IMR-90 (cell line): Measurements from ENCODE around the gene ARPC5. TPM values are rescaled to one million over a fixed set of nuclear protein-coding genes. Genes with fewer than 3 reads are reported as not detected.

ENCODE experiments used
- ATAC-seq: fragments of 200-7000 bp; cut with Tn5 transposase; 2 replicates; pipeline ENCODE4 v1.9.1; 2020; ENCODE audit warnings: low read depth, mild to moderate bottlenecking, moderate library complexity
- BruUV-seq: library from RNA; stranded (reverse); fragments of 400-500 nt; replicated peaks from 2 replicates; lab custom pipeline; 2021; lab: Mats Ljungman, UMichigan
- CTCF ChIA-PET: fragments of 300-600 bp; formaldehyde crosslinking; extraction: SDS; loops from one replicate; lab custom pipeline; 2021; ENCODE audit warnings: antibody characterized with exemption; lab: Yijun Ruan, JAX
- POLR2A ChIA-PET: fragments of 300-600 bp; sonication (Branson Sonifier 250); formaldehyde crosslinking; loops from one replicate; lab custom pipeline; 2022; ENCODE audit warnings: antibody characterized with exemption; ENCODE audit not compliant: unreplicated experiment; lab: Charles Lee
- DNase-seq: peaks from one replicate; pipeline ENCODE4 v3.0.0; 2013
- H2AFZ ChIP-seq: replicated peaks from 2 replicates; pipeline ENCODE3; 2013; ENCODE audit warnings: low read length, mild to moderate bottlenecking; ENCODE audit not compliant: poor library complexity
- H2AK5ac ChIP-seq: 2 replicates; pipeline ENCODE4 v1.6.1; 2013; ENCODE audit warnings: low read depth, low read length, inconsistent platforms
- H2AK9ac ChIP-seq: replicated peaks from 2 replicates; pipeline ENCODE3; 2013; ENCODE audit warnings: mild to moderate bottlenecking, low read depth, low read length, moderate library complexity; ENCODE audit not compliant: poor library complexity
- H2BK120ac ChIP-seq: 2 replicates; pipeline ENCODE4 v1.6.1; 2013; ENCODE audit warnings: low read depth, low read length, inconsistent platforms
- H2BK15ac ChIP-seq: 3 replicates; pipeline ENCODE4 v1.6.1; 2013; ENCODE audit warnings: low read depth, low read length, inconsistent platforms
- H2BK20ac ChIP-seq: 2 replicates; pipeline ENCODE4 v1.6.1; 2013; ENCODE audit warnings: low read depth, mild to moderate bottlenecking, inconsistent platforms, low read length, moderate library complexity
- H2BK5ac ChIP-seq: 2 replicates; pipeline ENCODE4 v1.6.1; 2013; ENCODE audit warnings: mild to moderate bottlenecking, low read depth, low read length, inconsistent platforms; ENCODE audit not compliant: poor library complexity, severe bottlenecking
- H3K14ac ChIP-seq: replicated peaks from 2 replicates; pipeline ENCODE4 v1.6.1; 2013; ENCODE audit warnings: low read depth, low read length, inconsistent platforms
- H3K18ac ChIP-seq: 2 replicates; pipeline ENCODE4 v1.6.1; 2013; ENCODE audit warnings: low read depth, low read length, control low read depth
- H3K23ac ChIP-seq: 2 replicates; pipeline ENCODE4 v1.6.1; 2013; ENCODE audit warnings: low read depth, low read length, inconsistent platforms
- H3K27ac ChIP-seq: 2 replicates; pipeline ENCODE4 v1.5.1; 2013; ENCODE audit warnings: mild to moderate bottlenecking, control low read depth, low read length; ENCODE audit not compliant: insufficient read depth
- H3K27me3 ChIP-seq: 2 replicates; pipeline ENCODE4 v1.6.1; 2013; ENCODE audit warnings: low read length; ENCODE audit not compliant: control insufficient read depth, insufficient read depth
- H3K36me3 ChIP-seq: 2 replicates; pipeline ENCODE4 v1.6.1; 2013; ENCODE audit warnings: low read length, mixed read lengths; ENCODE audit not compliant: control insufficient read depth, insufficient read depth
- H3K4ac ChIP-seq: 2 replicates; pipeline ENCODE4 v1.6.1; 2013; ENCODE audit warnings: low read depth, low read length, inconsistent platforms
- H3K4me1 ChIP-seq: 2 replicates; pipeline ENCODE4 v1.6.1; 2013; ENCODE audit warnings: low read length, mixed read lengths; ENCODE audit not compliant: control insufficient read depth, insufficient read depth
- H3K4me2 ChIP-seq: 2 replicates; pipeline ENCODE4 v1.6.1; 2013; ENCODE audit warnings: low read depth, mild to moderate bottlenecking, control low read depth, low read length, moderate library complexity
- H3K4me3 ChIP-seq: 2 replicates; pipeline ENCODE4 v1.5.1; 2013; ENCODE audit warnings: low read depth, mild to moderate bottlenecking, control low read depth, low read length, moderate library complexity; ENCODE audit not compliant: insufficient read depth
- H3K56ac ChIP-seq: 2 replicates; pipeline ENCODE4 v1.6.1; 2013; ENCODE audit warnings: low read length, inconsistent platforms; ENCODE audit not compliant: insufficient read depth; ENCODE audit errors: extremely low read depth
- H3K79me1 ChIP-seq, 2 experiments: 2 replicates each; pipeline ENCODE4 v1.6.1; 2013; ENCODE audit warnings: low read length in 2 of 2, inconsistent platforms in 1 of 2, low read depth in 1 of 2
- H3K9ac ChIP-seq: 2 replicates; pipeline ENCODE4 v1.6.1; 2013; ENCODE audit warnings: low read depth, low read length, control low read depth
- H3K9me1 ChIP-seq: 2 replicates; pipeline ENCODE4 v1.6.1; 2013; ENCODE audit warnings: low read length, inconsistent platforms; ENCODE audit not compliant: insufficient read depth
- H3K9me3 ChIP-seq: 2 replicates; pipeline ENCODE4 v1.6.1; 2013; ENCODE audit warnings: low read length; ENCODE audit not compliant: control insufficient read depth, insufficient read depth
- H4K20me1 ChIP-seq: 2 replicates; pipeline ENCODE4 v1.6.1; 2013; ENCODE audit warnings: low read length, inconsistent platforms; ENCODE audit not compliant: insufficient read depth
- H4K5ac ChIP-seq: 2 replicates; pipeline ENCODE4 v1.6.1; 2013; ENCODE audit warnings: mild to moderate bottlenecking, low read depth, low read length, control low read depth
- H4K8ac ChIP-seq, 2 experiments: 2 replicates each; pipeline ENCODE4 v1.6.1; 2013; ENCODE audit warnings: low read depth in 2 of 2, low read length in 2 of 2, control low read depth in 1 of 2, inconsistent platforms in 1 of 2
- H4K91ac ChIP-seq: 2 replicates; pipeline ENCODE4 v1.6.1; 2013; ENCODE audit warnings: low read depth, low read length, inconsistent platforms; ENCODE audit not compliant: insufficient read depth
- BHLHE40 ChIP-seq: fragments of 150-350 bp; IDR thresholded peaks from 2 replicates; pipeline ENCODE4 v1.6.1; 2016; ENCODE audit warnings: mild to moderate bottlenecking, low read depth, low read length
- CEBPB ChIP-seq: IDR thresholded peaks from 2 replicates; pipeline ENCODE4 v1.6.1; 2012; ENCODE audit warnings: low read depth, low read length, improper control_type of control experiment
- FOS ChIP-seq: fragments of 150-350 bp; IDR thresholded peaks from 2 replicates; pipeline ENCODE4 v1.6.1; 2016; ENCODE audit warnings: low read depth, low read length
- MAFK ChIP-seq: IDR thresholded peaks from 2 replicates; pipeline ENCODE4 v1.6.1; 2012; ENCODE audit warnings: low read depth, low read length, improper control_type of control experiment
- MAZ ChIP-seq: IDR thresholded peaks from 2 replicates; pipeline ENCODE4 v1.6.1; 2012; ENCODE audit warnings: low read depth, mild to moderate bottlenecking, low read length, improper control_type of control experiment, moderate library complexity, borderline replicate concordance
- MXI1 ChIP-seq: IDR thresholded peaks from 2 replicates; pipeline ENCODE4 v1.6.1; 2012; ENCODE audit warnings: low read depth, mild to moderate bottlenecking, low read length, moderate library complexity, borderline replicate concordance
- NFE2L2 ChIP-seq: fragments of 150-350 bp; IDR thresholded peaks from 2 replicates; pipeline ENCODE4 v1.6.1; 2016; ENCODE audit warnings: low read depth, mild to moderate bottlenecking, low read length
- POLR2A ChIP-seq: IDR thresholded peaks from 2 replicates; pipeline ENCODE4 v1.6.1; 2012; ENCODE audit warnings: mild to moderate bottlenecking, low read depth, low read length
- RAD21 ChIP-seq: IDR thresholded peaks from 2 replicates; pipeline ENCODE4 v1.6.1; 2012; ENCODE audit warnings: low read length, improper control_type of control experiment
- RCOR1 ChIP-seq: IDR thresholded peaks from 2 replicates; pipeline ENCODE4 v1.6.1; 2012; ENCODE audit warnings: mild to moderate bottlenecking, low read length, improper control_type of control experiment; ENCODE audit not compliant: insufficient replicate concordance
- RFX5 ChIP-seq: IDR thresholded peaks from 2 replicates; pipeline ENCODE4 v1.8.0; 2012; ENCODE audit warnings: low read depth, mild to moderate bottlenecking, low read length, moderate library complexity
- SMC3 ChIP-seq: fragments of 150-350 bp; IDR thresholded peaks from 2 replicates; pipeline ENCODE4 v1.6.1; 2016; ENCODE audit warnings: low read depth, mild to moderate bottlenecking, antibody characterized with exemption, low read length, moderate library complexity
- WGBS, 2 experiments: methylation state at CpG; one replicate each; pipeline versions ENCODE4 v1.1.5 to v1.1.7; 2013; ENCODE audit warnings: missing lambda C conversion rate in 2 of 2; ENCODE audit not compliant: insufficient read length in 1 of 2; ENCODE audit errors: extremely low coverage in 2 of 2; 5-methylcytosine and 5-hydroxymethylcytosine counted together
- dilution Hi-C: fragments of 300-500 bp; cut with HindIII; formaldehyde crosslinking; loops from one replicate; pipeline ENCODE4 v1.14.3; 2018; ENCODE audit warnings: low sequenced_read_pairs; ENCODE audit not compliant: unreplicated experiment
- in situ Hi-C: fragments of 300-500 bp; cut with MboI; formaldehyde crosslinking; loops from 3 replicates; pipeline ENCODE4 v1.14.3; 2019; ENCODE audit warnings: low sequenced_read_pairs, inconsistent platforms, mixed read lengths
- intact Hi-C: fragments of 100-400 bp; cut with micrococcal nuclease; formaldehyde crosslinking; loops from 2 replicates; pipeline ENCODE4 v1.10.0; 2022
- polyA plus RNA-seq, 3 experiments: library from polyadenylated mRNA; depleted of rRNA; stranded (reverse); fragments of >200 nt; gene quantifications; 2 replicates each; pipeline ENCODE4 v1.2.3, GENCODE V29; 2012; ENCODE audit warnings: low replicate concordance in 1 of 3
- total RNA-seq: library from RNA; depleted of rRNA; stranded (reverse); fragments of >200 nt; gene quantifications from 2 replicates; pipeline ENCODE4 v1.2.3, GENCODE V29; 2012
- TF ChIP-seq, protein P1 (sequence below): fragments of 150-350 bp; IDR thresholded peaks from 2 replicates; pipeline ENCODE4 v1.6.1; 2017; ENCODE audit warnings: mild to moderate bottlenecking, antibody characterized with exemption, low read length, low read depth

ARPC5 gene
- total and polyA plus RNA-seq, 2 of the 4 experiments (the other 2 are of a cell fraction) = 132 to 212 TPM

DNA sequence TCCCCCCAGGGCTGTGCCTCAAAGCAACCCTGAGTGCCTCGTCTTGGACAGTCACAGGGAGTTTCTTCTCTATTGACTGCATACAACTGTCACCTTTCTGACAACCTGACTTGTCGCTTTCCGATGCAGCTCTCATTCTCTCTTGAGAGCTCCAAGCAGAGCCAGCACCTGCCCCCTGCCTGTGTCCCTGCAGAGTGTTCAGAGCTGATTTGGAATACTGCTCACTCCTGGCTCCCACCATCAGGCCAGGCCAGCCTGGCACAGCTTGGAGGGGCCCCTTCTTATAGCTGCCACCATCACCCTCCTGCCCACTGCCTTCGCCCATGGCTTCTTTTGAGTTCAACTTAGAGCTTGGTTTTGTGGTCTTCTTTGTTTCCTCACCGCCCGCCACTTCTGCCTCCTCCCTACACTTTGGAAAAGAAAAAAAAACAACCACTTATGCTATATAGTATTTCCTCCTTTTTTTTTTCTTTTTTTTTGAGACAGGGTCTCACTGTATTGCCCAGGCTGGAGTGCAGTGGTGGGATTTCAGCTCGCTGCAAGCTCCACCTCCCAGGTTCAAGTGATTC, 57.6 kb downstream of the ARPC5 start:
- dilution Hi-C loops (no loop called here), in situ Hi-C loops (no loop called here), intact Hi-C loops (no loop called here)
- Histone ChIP-seq H2BK120ac (no peak overlapping the region), H2AK9ac (no peak overlapping the region), H3K4me3 (no peak overlapping the region), H3K27ac (no peak overlapping the region), H3K9me1 (no peaks in the 10 kb centered on the region), H4K20me1 (no peaks in the 10 kb centered on the region), H3K4me2 (no peak overlapping the region), H4K91ac (no peak overlapping the region), H3K23ac (no peak overlapping the region), H2BK5ac (no peak overlapping the region), H3K36me3 (no peaks in the 10 kb centered on the region), H2BK15ac (no peak overlapping the region), H3K18ac (no peak overlapping the region), H3K9ac (no peak overlapping the region), H3K14ac (no peak overlapping the region), H3K56ac (no peak overlapping the region), H4K8ac (no peak overlapping the region), H3K4ac (no peak overlapping the region), H2BK20ac (no peak overlapping the region), H2AK5ac (no peak overlapping the region), H3K9me3 (no peaks in the 10 kb centered on the region), H4K5ac (no peak overlapping the region), H3K27me3 (peaks cover 6% of the 10 kb centered on the region), H2AFZ (no peak overlapping the region), H3K4me1 (no peaks in the 10 kb centered on the region), H3K79me1 (no peaks in the 10 kb centered on the region)
- ATAC-seq (no peak), DNase-seq (no peak)
- no peak for TF ChIP-seq CEBPB
- TF ChIP-seq MAFK = no peak
- TF ChIP-seq MXI1 = no peak
- TF ChIP-seq FOS = no peak
- no peak for TF ChIP-seq MAZ
- no peak for TF ChIP-seq RCOR1
- no peak for TF ChIP-seq POLR2A
- TF ChIP-seq RFX5 = no peak
- no peak for TF ChIP-seq RAD21
- TF ChIP-seq BHLHE40 = no peak
- no peak for TF ChIP-seq NFE2L2
- TF ChIP-seq, protein P1, sequence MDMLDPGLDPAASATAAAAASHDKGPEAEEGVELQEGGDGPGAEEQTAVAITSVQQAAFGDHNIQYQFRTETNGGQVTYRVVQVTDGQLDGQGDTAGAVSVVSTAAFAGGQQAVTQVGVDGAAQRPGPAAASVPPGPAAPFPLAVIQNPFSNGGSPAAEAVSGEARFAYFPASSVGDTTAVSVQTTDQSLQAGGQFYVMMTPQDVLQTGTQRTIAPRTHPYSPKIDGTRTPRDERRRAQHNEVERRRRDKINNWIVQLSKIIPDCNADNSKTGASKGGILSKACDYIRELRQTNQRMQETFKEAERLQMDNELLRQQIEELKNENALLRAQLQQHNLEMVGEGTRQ = no peak
- TF ChIP-seq SMC3 = no peak
- 93% methylated on average over 2 of the region's 7 CpGs; no CpG with 5 or more reads in 1 of the 2 experiments for WGBS, 2 experiments
- ChIA-PET POLR2A (no interaction called here), CTCF (no interaction called here)
- no TSS peak for BruUV-seq
